ENCODE data around the gene SYCP1. TPM values are rescaled to one million over a fixed set of nuclear protein-coding genes. Genes with fewer than 3 reads are reported as not detected.
A peak's percentile ranks its signal among the peaks of the same experiment; 100 is the strongest.

SYCP1 gene
- total and polyA plus RNA-seq, 2 of the 13 experiments (the other 11 are each of a cell fraction or from before 2014, with no cell fraction given), result not detected

DNA sequence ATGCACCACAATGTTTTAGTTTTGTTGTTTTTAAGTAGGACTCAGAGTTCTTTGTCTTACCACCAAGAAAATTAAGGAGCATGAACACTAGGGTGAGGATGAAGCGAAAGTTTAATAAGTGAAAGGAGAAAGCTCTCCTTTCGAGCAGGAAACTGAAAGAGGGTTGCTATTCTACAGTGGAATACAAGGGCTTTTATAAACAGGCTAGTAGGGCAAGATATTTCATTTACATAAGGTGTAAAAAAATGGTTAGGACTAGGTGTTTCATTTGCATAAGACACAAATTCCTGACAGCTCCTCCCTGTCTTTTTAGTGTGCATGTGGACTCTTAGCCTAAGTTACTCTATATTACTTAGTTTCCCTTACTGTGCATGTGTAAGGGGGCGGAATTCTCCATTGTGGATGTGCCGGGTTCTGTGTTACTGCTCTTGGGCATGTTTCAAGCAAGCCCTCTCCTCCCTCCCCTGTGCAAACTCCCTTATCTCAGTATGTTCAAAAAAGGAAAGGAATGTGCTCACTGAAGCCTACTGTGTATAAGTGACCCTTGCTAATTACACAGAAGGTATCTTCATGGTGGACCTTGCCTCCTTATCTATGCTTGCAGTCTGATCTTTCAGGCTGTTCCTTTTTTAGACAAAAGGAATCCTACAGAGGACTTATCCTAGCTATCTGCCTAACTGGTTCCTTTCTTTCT lies 182.3 kb downstream of the SYCP1 start (continued):
- TF ChIP-seq, protein P1, sequence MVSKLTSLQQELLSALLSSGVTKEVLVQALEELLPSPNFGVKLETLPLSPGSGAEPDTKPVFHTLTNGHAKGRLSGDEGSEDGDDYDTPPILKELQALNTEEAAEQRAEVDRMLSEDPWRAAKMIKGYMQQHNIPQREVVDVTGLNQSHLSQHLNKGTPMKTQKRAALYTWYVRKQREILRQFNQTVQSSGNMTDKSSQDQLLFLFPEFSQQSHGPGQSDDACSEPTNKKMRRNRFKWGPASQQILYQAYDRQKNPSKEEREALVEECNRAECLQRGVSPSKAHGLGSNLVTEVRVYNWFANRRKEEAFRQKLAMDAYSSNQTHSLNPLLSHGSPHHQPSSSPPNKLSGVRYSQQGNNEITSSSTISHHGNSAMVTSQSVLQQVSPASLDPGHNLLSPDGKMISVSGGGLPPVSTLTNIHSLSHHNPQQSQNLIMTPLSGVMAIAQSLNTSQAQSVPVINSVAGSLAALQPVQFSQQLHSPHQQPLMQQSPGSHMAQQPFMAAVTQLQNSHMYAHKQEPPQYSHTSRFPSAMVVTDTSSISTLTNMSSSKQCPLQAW (CRISPR knock-in tag; IDR thresholded peaks at IDR 0.05), result no peak
- TF ChIP-seq ZFAT (CRISPR knock-in tag; conservative IDR thresholded peaks at IDR 0.05) (no peak), PHF8 (CRISPR knock-in tag; IDR thresholded peaks at IDR 0.05) (no peak), ZNF772 (CRISPR knock-in tag; IDR thresholded peaks at IDR 0.05) (no peak), MAFK (conservative IDR thresholded peaks at IDR 0.05 in 1 of 2, IDR thresholded peaks at IDR 0.05 in 1 of 2; ENCODE audit: low read length in 2 of 2) (no peak), SP4 (CRISPR knock-in tag; IDR thresholded peaks at IDR 0.05) (no peak), HIVEP1 (CRISPR knock-in tag; IDR thresholded peaks at IDR 0.05) (no peak), TGIF2 (CRISPR knock-in tag; IDR thresholded peaks at IDR 0.05) (no peak), ZNF775 (CRISPR knock-in tag; IDR thresholded peaks at IDR 0.05; ENCODE audit: borderline replicate concordance) (no peak), TEAD3 (CRISPR knock-in tag; optimal IDR thresholded peaks at IDR 0.05; ENCODE audit: borderline replicate concordance) (peak; percentile 81), POLR2G (IDR thresholded peaks at IDR 0.05; ENCODE audit: low read depth, low read length) (no peak), ZNF34 (CRISPR knock-in tag; IDR thresholded peaks at IDR 0.05; ENCODE audit: borderline replicate concordance) (no peak), RFXAP (CRISPR knock-in tag; IDR thresholded peaks at IDR 0.05; ENCODE audit: borderline replicate concordance) (no peak), ZNF674 (CRISPR knock-in tag; IDR thresholded peaks at IDR 0.05; ENCODE audit: low read depth) (no peak)
- TF ChIP-seq, protein P2, sequence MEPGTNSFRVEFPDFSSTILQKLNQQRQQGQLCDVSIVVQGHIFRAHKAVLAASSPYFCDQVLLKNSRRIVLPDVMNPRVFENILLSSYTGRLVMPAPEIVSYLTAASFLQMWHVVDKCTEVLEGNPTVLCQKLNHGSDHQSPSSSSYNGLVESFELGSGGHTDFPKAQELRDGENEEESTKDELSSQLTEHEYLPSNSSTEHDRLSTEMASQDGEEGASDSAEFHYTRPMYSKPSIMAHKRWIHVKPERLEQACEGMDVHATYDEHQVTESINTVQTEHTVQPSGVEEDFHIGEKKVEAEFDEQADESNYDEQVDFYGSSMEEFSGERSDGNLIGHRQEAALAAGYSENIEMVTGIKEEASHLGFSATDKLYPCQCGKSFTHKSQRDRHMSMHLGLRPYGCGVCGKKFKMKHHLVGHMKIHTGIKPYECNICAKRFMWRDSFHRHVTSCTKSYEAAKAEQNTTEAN (CRISPR knock-in tag; conservative IDR thresholded peaks at IDR 0.05), result no peak
- TF ChIP-seq, protein P3, sequence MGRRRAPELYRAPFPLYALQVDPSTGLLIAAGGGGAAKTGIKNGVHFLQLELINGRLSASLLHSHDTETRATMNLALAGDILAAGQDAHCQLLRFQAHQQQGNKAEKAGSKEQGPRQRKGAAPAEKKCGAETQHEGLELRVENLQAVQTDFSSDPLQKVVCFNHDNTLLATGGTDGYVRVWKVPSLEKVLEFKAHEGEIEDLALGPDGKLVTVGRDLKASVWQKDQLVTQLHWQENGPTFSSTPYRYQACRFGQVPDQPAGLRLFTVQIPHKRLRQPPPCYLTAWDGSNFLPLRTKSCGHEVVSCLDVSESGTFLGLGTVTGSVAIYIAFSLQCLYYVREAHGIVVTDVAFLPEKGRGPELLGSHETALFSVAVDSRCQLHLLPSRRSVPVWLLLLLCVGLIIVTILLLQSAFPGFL (CRISPR knock-in tag; IDR thresholded peaks at IDR 0.05), result no peak
- TF ChIP-seq, protein P4, sequence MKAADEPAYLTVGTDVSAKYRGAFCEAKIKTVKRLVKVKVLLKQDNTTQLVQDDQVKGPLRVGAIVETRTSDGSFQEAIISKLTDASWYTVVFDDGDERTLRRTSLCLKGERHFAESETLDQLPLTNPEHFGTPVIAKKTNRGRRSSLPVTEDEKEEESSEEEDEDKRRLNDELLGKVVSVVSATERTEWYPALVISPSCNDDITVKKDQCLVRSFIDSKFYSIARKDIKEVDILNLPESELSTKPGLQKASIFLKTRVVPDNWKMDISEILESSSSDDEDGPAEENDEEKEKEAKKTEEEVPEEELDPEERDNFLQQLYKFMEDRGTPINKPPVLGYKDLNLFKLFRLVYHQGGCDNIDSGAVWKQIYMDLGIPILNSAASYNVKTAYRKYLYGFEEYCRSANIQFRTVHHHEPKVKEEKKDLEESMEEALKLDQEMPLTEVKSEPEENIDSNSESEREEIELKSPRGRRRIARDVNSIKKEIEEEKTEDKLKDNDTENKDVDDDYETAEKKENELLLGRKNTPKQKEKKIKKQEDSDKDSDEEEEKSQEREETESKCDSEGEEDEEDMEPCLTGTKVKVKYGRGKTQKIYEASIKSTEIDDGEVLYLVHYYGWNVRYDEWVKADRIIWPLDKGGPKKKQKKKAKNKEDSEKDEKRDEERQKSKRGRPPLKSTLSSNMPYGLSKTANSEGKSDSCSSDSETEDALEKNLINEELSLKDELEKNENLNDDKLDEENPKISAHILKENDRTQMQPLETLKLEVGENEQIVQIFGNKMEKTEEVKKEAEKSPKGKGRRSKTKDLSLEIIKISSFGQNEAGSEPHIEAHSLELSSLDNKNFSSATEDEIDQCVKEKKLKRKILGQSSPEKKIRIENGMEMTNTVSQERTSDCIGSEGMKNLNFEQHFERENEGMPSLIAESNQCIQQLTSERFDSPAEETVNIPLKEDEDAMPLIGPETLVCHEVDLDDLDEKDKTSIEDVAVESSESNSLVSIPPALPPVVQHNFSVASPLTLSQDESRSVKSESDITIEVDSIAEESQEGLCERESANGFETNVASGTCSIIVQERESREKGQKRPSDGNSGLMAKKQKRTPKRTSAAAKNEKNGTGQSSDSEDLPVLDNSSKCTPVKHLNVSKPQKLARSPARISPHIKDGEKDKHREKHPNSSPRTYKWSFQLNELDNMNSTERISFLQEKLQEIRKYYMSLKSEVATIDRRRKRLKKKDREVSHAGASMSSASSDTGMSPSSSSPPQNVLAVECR (CRISPR knock-in tag; IDR thresholded peaks at IDR 0.05; ENCODE audit: borderline replicate concordance), result no peak
- TF ChIP-seq, protein P5, sequence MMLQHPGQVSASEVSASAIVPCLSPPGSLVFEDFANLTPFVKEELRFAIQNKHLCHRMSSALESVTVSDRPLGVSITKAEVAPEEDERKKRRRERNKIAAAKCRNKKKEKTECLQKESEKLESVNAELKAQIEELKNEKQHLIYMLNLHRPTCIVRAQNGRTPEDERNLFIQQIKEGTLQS (CRISPR knock-in tag; IDR thresholded peaks at IDR 0.05), result no peak
- TF ChIP-seq, protein P6, sequence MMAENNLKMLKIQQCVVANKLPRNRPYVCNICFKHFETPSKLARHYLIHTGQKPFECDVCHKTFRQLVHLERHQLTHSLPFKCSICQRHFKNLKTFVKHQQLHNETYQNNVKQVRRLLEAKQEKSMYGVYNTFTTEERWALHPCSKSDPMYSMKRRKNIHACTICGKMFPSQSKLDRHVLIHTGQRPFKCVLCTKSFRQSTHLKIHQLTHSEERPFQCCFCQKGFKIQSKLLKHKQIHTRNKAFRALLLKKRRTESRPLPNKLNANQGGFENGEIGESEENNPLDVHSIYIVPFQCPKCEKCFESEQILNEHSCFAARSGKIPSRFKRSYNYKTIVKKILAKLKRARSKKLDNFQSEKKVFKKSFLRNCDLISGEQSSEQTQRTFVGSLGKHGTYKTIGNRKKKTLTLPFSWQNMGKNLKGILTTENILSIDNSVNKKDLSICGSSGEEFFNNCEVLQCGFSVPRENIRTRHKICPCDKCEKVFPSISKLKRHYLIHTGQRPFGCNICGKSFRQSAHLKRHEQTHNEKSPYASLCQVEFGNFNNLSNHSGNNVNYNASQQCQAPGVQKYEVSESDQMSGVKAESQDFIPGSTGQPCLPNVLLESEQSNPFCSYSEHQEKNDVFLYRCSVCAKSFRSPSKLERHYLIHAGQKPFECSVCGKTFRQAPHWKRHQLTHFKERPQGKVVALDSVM (CRISPR knock-in tag; IDR thresholded peaks at IDR 0.05), result no peak
